Stimulated activated CD8-positive, alpha-beta memory T cell treated with anti-CD3 and anti-CD28 coated beads, Interleukin-15, amount 100 ng/mL, for 4 hours (primary cell): ENCODE data around the gene SH3BP2.
"Not testable (repeated sequence)": the region's sequence is repeated elsewhere in the genome, so short reads cannot be mapped to it uniquely, and the experiment has no call there.

Experiments used
- DNase-seq, 2 donors: peaks; one replicate each; pipeline ENCODE4 v3.0.0-alpha.2; 2020; ENCODE audit warnings: low read depth in 2 of 2

The SH3BP2 gene

GRCh38 chr4:2762486-2763370 lies 30.2 kb upstream of the SH3BP2 start:
- not testable (repeated sequence) for DNase-seq

GRCh38 chr4:2763511-2763967 lies 29.3 kb upstream of the SH3BP2 start:
- DNase-seq: no peak

DNA sequence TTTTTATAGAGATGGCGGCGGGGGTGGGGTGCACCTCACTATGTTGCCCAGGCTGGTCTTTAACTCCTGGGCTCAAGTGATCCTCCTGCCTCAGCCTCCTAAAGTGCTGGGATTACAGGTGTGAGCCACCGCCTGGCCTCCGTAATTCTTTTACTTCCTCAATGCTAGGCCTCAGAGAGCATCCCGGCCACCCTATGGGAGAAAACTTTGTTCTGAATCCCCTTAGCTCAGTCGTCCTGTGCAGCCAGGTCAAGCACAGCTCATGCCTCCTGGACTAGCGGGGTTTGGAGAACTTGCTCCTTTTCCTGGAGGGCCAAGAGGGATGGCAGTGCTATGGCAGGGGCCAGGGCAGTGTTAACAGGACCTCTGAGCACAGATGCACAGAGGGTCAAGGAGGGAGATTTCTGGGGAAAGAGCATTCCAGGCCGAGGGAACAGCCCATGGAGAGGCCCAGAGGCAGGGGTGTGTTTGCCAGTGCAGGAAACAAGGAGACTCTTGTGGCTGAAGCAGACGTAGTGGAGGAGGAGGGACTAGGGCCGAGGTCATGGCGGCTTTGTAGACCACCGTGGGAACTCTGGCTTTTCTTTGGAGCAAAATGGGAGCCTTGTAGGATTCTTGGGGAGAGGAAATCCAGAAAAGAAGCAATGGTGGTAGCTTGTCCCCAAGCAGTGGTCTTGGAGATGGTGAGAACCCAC lies 26.9 kb upstream of the SH3BP2 start:
- DNase-seq: no peak

DNA sequence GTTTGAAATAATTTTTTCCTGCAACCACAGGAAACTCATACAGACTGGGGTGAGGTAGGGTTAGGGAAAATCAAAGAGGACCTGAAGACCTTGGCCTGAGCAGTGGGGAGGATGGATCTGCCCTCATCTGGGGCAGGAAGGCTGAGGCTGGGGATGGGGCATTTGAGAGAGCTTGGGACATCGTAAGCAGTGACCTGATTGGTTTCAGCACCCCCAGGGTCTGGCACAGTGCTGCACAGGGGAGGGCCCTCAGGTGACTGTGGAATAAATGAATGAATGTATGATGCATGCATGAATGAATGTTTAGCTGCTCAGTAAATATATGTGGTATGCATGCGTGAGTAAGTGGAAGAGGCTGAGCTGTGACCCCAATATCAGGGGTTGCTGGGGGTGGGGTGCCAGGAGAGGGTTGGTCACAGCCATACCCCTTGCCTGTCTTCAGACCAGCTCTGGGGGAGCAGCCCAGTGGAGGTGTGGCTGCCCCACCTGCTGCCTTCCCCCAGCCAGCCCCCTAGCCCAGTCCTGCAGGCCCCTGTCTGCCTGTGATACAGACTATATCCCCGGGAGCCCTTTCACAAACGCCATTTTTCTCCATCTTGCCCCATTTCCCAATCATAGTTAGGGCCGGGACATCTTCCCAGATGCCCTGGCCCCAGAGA lies 25.7 kb upstream of the SH3BP2 start:
- no peak for DNase-seq

- DNase-seq: no peak
These were observed 25.2 kb upstream of the SH3BP2 start for GRCh38 chr4:2767705-2768074.

DNA sequence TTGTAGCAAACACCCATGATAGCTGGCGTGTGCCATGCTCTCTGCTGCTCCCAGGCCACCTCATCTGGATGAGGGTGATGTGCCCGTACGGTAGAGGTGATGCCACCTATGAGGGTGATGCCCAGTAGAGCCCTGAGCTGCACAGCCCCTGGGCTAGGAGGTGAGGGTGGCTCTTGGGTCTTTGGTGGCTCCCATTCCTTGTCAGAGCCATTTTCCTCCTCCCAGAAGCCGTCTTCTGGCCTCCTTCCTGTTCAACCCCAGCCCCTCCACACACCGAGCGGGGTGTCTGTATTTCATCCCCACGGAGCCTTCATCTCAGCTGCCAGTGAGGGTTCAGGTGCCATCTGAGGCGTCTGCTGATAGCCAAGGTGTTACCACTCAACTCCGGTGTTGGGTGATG lies 24.8 kb upstream of the SH3BP2 start:
- DNase-seq: no peak

GRCh38 chr4:2768921-2769336 lies 24.0 kb upstream of the SH3BP2 start:
- no peak for DNase-seq

- no peak for DNase-seq
These were observed 21.6 kb upstream of the SH3BP2 start for GRCh38 chr4:2771264-2771663.

- not testable (repeated sequence) for DNase-seq
These were observed 12.2 kb upstream of the SH3BP2 start for GRCh38 chr4:2780643-2781042.

DNA sequence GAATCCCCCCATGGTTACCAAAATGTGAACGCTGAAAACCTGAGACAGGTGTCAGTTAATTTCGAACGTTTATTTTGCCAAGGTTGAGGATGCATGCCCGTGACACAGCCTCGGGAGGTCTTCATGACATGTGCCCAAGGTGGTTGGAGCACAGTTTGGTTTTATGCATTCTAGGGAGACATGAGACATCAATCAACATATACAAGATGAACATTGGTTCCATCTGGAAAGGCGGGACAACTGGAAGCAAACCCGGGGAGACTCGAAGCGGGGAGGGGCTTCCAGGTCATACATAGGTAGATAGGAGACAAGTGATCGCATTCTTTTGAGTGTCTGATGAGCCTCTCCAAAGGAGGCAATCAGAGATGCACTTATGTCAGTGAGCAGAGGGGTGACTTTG lies 11.0 kb upstream of the SH3BP2 start:
- no peak for DNase-seq

DNA sequence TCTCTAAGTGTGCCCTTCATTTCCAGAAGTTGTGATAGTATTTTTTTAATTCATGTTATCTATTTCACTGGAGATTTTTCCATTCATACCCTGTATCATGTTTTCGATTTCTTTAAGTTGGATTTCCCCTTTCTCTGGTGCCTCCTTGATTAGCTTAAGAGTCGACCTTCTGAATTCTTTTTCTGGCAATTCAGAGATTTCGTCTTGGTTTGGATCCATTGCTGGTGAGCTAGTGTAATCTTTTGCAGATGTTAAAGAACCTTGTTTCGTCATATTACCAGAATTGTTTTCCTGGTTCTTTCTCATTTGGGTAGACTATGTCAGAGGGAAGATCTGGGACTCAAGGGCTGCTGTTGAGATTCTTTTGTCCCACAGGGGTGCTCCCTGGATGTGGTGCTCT lies 9.1 kb upstream of the SH3BP2 start:
- DNase-seq: no peak

DNA sequence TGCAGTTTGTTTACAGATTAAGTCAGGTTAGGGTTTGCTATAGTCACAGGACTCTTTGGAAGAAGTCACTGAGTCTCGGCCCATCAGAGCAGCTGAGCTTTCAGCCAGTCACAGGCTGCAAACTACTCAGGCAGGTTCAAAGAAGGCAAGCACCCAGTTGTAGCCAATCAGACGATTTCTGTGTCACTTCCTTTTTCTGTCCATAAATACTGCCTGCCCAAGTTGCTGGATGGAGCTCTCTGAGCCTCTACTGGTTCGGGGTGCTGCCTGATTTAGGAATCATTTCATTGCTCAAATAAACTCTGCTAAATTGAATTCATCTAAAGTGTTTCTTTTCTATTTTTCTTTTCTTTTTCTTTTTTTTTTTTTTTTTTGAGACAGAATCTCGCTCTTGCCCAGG lies 7.3 kb upstream of the SH3BP2 start:
- no peak for DNase-seq

- peak; percentile 70 to 83 for DNase-seq
These were observed 6.7 kb upstream of the SH3BP2 start for GRCh38 chr4:2786152-2786671.

GRCh38 chr4:2786794-2787229 lies 6.1 kb upstream of the SH3BP2 start:
- no peak for DNase-seq

- peak; percentile 64 to 74 for DNase-seq
These were observed 5.4 kb upstream of the SH3BP2 start for GRCh38 chr4:2787230-2788100.

DNA sequence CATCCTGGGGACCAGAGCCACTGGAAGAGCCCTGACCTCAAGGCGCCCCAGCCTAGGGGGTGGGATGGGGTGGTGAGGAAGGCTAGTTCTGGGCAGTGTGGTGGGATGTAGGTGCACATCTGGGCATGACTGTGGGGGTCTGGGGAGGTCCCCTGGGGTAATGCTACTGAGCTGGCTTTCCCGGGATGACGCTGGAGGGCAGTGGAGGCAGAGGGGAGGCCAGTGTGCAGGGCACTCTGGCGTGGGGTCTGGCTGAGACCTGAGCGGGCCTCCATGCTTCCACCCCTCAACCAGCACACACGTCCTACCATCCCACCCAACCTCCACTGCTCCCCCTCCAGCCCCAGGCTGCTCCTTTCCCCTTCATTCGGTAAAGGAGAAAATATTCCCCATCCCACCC lies 4.8 kb upstream of the SH3BP2 start:
- no peak for DNase-seq

DNA sequence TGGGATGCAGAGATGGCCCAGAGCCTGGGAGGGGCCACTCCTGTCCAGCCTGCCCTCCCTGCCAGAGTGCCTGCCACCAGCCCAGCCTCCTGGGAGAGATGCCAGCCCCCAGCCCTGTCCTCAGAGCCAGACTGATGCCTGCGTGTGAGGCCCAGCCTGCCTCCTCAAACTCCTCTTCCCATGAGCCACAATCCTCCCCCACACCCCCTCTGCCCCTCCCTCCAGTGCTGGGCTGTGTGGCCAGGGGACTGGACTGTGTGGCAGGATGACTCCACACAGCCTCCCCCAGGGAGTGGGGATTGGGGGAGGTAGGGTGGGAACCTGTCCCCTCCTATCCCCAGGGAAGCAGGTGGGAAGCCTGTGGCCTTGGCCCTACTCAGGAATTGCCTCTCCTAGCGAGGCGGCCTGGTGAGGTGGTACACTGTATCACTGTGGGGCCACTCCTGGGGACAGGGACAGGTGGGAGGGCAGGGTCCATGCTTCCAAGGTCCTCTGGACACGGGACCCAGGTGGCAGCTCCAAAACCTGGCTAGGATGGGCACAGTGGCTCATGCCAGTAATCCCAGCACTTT lies 4.3 kb upstream of the SH3BP2 start:
- no peak for DNase-seq

- DNase-seq: no peak
These were observed 3.5 kb upstream of the SH3BP2 start for GRCh38 chr4:2789351-2789750.

- DNase-seq: no peak
These were observed 2.9 kb upstream of the SH3BP2 start for GRCh38 chr4:2789793-2790582.
